Breast epithelium (tissue), 3 donors: ENCODE results near the gene RIT2.

Experiments
- CTCF ChIP-seq, 3 donors: fragments of 450-650 bp; IDR thresholded peaks; one replicate each; pipeline ENCODE4 v1.5.1; 2016 to 2017; ENCODE audit warnings: antibody characterized with exemption in 3 of 3, mild to moderate bottlenecking in 3 of 3, moderate library complexity in 3 of 3
- POLR2A ChIP-seq: fragments of 450-650 bp; IDR thresholded peaks from one replicate; pipeline ENCODE4 v1.6.1; 2016; ENCODE audit warnings: antibody characterized with exemption, mild to moderate bottlenecking, moderate library complexity
- POLR2AphosphoS5 ChIP-seq, 3 donors: sonication (generic); formaldehyde crosslinking; IDR thresholded peaks; one replicate each; pipeline ENCODE4 v1.6.1; 2017; ENCODE audit warnings: antibody characterized with exemption in 3 of 3

- no peak for TF ChIP-seq CTCF (IDR thresholded peaks at IDR 0.05)
- no peak for TF ChIP-seq POLR2A
- TF ChIP-seq POLR2AphosphoS5 (IDR thresholded peaks at IDR 0.05) = no peak
Observed at GRCh38 chr18:43010611-43011010, 104.9 kb downstream of the RIT2 start.
